K562 (cell line): ENCODE data around the gene STARD6.

ENCODE experiments used
- CTCF ChIP-seq, 3 experiments: IDR thresholded peaks in 2 of 3; conservative IDR thresholded peaks in 1 of 3; 2 replicates each; pipeline ENCODE4 v1.5.1; 2011 to 2012; ENCODE audit warnings: low read length in 3 of 3, mild to moderate bottlenecking in 3 of 3, control low read depth in 2 of 3, improper control_type of control experiment in 1 of 3, inconsistent platforms in 1 of 3, low read depth in 1 of 3, mixed read lengths in 1 of 3, moderate library complexity in 1 of 3; ENCODE audit not compliant: insufficient read depth in 2 of 3
- E4F1 ChIP-seq: fragments of 250-450 bp; sonication (Bioruptor Pico); IDR thresholded peaks from 2 replicates; pipeline ENCODE4 v1.5.0; 2021; ENCODE audit warnings: mild to moderate bottlenecking, borderline replicate concordance
- EP300 ChIP-seq: IDR thresholded peaks from 2 replicates; pipeline ENCODE4 v1.6.1; 2012; ENCODE audit warnings: low read length, improper control_type of control experiment
- ETS1 ChIP-seq: conservative IDR thresholded peaks from 2 replicates; pipeline ENCODE4 v1.6.1; 2011; ENCODE audit warnings: low read depth, mild to moderate bottlenecking, low read length; ENCODE audit not compliant: control insufficient read depth
- JUN ChIP-seq, 2 experiments: sonication (generic) in 1 of 2; formaldehyde crosslinking in 1 of 2; IDR thresholded peaks; 2 replicates each; pipeline versions ENCODE4 v1.6.1 to v1.8.0; 2012 to 2022; ENCODE audit warnings: borderline replicate concordance in 2 of 2, mild to moderate bottlenecking in 2 of 2, improper control_type of control experiment in 1 of 2, low read depth in 1 of 2, low read length in 1 of 2, missing genetic modification reagents in 1 of 2
- KDM1A ChIP-seq, 2 experiments: fragments of 450-650 bp; IDR thresholded peaks; 2 replicates each; pipeline ENCODE4 v1.6.1; 2016; ENCODE audit warnings: mild to moderate bottlenecking in 2 of 2
- TCF7L2 ChIP-seq: fragments of 150-350 bp; IDR thresholded peaks from 2 replicates; pipeline ENCODE4 v1.6.1; 2016; ENCODE audit warnings: low read depth, mild to moderate bottlenecking, low read length, moderate library complexity
- UBTF ChIP-seq, 2 experiments: IDR thresholded peaks; 2 replicates each; pipeline ENCODE4 v1.6.1; 2012; ENCODE audit warnings: improper control_type of control experiment in 2 of 2, low read depth in 2 of 2, low read length in 2 of 2, borderline replicate concordance in 1 of 2
- ZKSCAN1 ChIP-seq: fragments of 150-350 bp; IDR thresholded peaks from 2 replicates; pipeline ENCODE4 v1.6.1; 2016; ENCODE audit warnings: low read depth, low read length
- ZNF239 ChIP-seq: fragments of 250-450 bp; sonication (Bioruptor Pico); IDR thresholded peaks from 2 replicates; pipeline ENCODE4 v1.4.0; 2020; ENCODE audit warnings: mild to moderate bottlenecking
- ZNF253 ChIP-seq: fragments of 250-450 bp; sonication (Bioruptor Pico); conservative IDR thresholded peaks from 2 replicates; pipeline ENCODE4 v1.6.1; 2021; ENCODE audit warnings: mild to moderate bottlenecking
- ZZZ3 ChIP-seq: fragments of 450-650 bp; IDR thresholded peaks from 2 replicates; pipeline ENCODE4 v1.6.1; 2016; ENCODE audit warnings: antibody characterized with exemption, mild to moderate bottlenecking, moderate library complexity

- TF ChIP-seq CTCF (IDR thresholded peaks at IDR 0.05 in 2 of 3, conservative IDR thresholded peaks at IDR 0.05 in 1 of 3; ENCODE audit: insufficient read depth in 2 of 3, low read depth in 1 of 3, low read length in 3 of 3), result no peak
- no peak for TF ChIP-seq JUN (IDR thresholded peaks at IDR 0.05; ENCODE audit: borderline replicate concordance, low read depth, low read length)
- TF ChIP-seq JUN (CRISPR knock-in tag; IDR thresholded peaks at IDR 0.05; ENCODE audit: borderline replicate concordance), result no peak
- no peak for TF ChIP-seq ZKSCAN1
- TF ChIP-seq ETS1, result no peak
- TF ChIP-seq EP300, result no peak
- no peak for TF ChIP-seq UBTF (IDR thresholded peaks at IDR 0.05; ENCODE audit: borderline replicate concordance in 1 of 2, low read depth in 2 of 2, low read length in 2 of 2)
- no peak for TF ChIP-seq TCF7L2
- TF ChIP-seq ZZZ3, result no peak
- no peak for TF ChIP-seq KDM1A (IDR thresholded peaks at IDR 0.05)
- TF ChIP-seq E4F1 (CRISPR knock-in tag), result no peak
- no peak for TF ChIP-seq ZNF239 (CRISPR knock-in tag)
- TF ChIP-seq ZNF253 (CRISPR knock-in tag), result no peak
These were observed 24.0 kb upstream of the STARD6 start for GRCh38 chr18:54381640-54382039.
